GM21619 (cell line): ENCODE measurements around the gene ANKHD1.

Experiments
- ATAC-seq: cut with Tn5 transposase; IDR thresholded peaks from one replicate; pipeline ENCODE4 v1.9.1; 2021; ENCODE audit not compliant: unreplicated experiment

ANKHD1 gene

DNA sequence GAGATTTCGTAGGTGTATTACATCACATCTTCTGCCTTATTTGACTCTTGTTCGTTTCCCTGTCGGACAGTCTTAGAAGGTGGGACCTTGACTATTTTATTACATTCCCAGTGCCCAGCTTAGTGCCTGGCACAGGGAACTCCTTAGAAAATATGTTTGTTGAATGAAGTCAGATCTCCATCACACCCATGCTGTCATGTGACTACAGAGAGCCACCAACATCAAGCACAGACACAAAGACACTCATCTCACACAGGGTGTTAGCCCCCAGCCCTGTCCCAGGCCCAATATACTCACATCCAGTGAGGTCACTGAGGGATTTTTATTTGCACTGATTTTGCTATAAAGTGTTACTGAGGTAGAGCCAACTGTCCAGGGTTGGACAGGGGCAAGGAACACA, 156.3 kb downstream of the ANKHD1 start:
- no peak for ATAC-seq

DNA sequence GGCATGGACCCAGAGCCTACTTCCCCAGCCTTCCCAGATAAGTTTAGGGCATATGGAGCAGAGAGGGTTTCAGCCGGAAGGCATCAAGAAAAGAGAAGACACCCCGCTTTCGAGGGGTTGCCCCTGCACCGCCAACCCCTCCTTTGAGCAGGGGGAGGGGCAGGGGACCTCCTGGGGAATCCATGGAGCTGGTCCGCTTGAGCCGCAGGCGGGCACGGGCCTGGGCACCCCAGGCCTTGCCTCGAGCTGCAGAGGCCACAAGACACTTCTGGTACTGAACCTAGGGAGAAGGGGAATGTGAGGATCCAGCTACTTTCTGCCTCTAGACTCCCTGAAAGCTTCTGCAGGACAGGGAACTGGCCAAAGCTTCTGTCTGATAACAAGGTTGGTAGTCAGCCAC, 156.9 kb downstream of the ANKHD1 start:
- ATAC-seq, result no peak

DNA sequence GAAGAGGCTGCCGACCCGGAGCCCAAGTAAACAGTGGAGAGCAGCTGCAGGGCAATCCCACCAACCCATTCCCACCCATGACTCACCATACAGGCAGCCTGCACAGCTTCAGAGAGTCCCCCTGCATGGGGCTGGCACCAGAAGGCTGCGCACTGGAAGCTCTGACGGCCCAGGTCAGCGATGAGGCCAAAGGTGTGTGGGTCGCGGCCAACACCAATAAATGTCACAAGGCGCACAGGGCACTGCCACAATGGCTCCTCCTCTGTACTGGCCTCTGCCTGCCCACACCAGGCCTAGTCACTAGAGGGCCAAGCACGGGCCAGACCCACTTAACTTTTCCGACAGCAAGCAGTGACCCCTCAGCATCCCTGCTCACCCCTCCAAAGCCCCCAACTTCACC, 158.6 kb downstream of the ANKHD1 start:
- ATAC-seq, result no peak

DNA sequence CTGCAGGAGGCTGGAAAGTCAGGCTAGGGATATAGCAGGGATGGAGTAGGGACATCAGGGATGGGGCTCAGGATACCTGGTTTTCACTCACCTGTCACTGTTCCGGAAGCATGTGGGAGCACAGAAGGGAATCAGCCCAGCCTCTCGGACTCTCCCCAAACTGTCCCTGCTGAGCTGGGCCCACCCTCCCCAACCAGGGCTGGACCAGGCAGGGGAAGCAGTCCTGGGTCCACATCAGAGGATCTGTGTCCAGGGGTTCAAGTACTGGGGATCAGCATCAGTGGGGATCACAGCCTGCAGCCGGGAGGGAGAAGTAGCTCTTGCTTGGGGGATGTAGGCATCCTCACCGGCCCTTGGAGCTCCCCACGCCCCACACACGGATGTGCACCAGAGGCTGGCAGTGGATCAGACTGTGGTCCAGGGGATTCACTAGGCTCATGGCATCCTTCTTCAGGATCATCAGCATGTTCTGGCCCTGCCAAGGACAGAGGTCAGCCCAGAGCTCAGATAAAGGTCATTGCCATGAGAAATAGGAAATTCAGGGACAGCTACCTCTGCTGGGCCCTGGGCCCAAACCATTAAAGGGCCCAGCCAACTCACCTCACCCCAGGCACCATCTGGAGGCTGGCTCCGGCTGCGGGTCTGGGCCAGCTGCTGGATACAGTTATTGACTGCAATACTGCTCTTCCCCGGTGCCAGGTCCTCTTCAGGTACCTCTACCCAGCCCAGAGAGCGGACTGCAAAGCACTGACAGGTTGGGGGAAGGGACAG, 160.3 kb downstream of the ANKHD1 start:
- no peak for ATAC-seq

DNA sequence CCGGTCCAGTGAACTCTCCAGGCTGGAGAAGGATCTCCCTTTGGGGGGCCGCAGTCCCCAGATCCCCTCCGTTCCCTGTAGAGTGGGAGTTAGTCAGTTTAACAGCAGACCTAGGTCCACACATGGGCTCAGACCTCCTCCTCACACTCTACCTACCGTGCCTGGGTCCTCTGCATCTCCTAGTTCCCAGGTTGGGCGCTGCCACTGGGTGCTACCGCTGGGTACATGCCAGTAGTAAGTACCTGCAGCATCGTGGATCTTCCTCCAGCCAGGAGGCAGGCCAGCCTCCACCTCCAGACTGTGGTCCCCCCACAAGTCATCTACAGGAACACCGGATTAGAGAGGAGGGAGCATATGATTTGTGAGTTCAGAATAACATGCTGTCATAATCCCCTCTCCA, 162.0 kb downstream of the ANKHD1 start:
- no peak for ATAC-seq

DNA sequence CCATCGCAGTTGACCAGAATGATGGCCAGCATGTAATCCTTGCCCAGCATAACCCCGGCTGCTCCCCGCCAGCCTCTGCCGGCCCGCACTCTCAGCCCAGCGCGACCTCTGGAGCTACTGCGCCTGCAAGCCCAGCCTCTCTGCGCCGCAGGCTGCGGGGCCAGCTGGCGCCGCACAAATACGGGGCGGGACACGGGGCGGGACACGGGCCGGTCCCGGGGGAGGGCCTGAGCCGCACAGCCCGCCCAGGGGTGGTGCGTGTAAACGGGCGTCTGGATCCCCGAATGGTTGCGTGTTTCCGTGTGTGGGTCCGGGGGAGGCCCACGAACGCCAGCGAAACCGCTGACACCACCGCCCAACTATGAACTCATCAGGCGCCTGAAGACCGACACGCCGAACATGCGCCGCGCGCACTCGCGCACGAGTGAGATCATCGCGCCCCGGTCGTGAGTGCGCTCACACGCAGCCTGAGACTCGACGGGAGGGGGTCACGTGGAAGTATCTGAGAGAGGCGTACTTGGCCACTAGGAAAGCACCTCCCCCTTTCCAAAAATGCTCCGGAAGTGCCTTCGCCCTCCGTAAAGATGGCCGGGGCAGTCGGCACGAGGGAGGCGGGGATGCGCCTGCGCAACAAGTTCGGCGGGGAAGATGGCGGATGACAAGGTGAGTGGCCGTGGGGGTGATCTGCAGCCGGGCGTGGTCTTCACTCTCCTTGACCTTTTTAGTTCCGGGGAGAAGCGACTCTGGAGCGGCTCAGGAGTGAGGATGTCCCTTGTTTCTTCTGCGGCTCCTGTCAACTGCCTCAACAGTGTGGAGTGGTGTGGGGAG, 162.8 kb downstream of the ANKHD1 start, which contains the start of the genes APBB3 and SLC35A4:
Gene APBB3 (minus strand): TSS at position 403 of the 828 bp plus-strand sequence. CDS start 353 bp downstream, at position 50.
Gene SLC35A4 (plus strand): TSS at position 633 of the 828 bp plus-strand sequence. CDS start 2,342 bp downstream, outside the sequence.
- peak; percentile 86 for ATAC-seq

DNA sequence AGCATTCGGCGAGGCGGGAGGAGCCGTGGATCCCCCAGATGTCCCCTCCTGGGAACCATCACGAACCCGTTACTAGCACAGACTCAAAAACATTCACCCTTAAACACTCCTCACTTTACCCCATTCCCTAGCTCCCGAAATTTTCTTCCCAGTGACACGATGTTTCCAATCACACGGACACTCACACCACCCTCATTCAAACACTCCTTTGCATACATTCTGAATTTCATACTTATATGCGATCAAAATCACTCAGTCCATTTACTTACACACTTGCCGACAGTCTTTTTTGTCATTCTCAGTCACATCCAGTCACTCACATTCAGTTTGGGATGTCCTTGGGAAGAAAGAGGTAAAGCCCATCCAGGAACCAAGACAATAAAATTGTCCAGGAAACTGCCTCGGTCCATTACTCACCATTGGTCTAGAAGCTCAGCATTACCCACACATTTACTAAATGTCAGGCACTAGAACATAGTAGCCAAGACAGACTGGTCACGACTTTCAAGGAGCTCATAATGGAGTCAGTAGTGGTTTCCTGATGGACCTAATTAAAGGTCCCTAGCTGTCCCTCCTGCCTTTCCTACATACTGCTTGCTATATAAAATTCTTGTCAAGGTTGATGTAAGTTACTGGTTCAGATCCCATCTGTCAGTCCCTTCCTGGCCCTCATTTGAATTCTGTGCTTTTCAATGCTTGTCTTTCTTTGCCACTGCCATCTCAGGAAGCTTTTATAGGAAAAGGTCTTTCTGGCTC, 163.6 kb downstream of the ANKHD1 start:
- ATAC-seq, result no peak

DNA sequence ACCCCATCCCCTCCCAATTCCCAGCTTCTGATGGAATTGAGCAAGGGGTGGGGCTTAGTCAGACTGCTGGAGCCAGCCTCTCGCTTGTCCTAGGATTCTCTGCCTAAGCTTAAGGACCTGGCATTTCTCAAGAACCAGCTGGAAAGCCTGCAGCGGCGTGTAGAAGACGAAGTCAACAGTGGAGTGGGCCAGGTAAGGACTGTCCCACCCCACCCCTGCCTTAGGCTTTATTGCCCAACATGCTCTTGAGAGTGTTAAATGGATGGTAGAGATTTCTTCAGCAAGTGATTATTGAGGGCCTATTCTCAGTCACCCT, 164.1 kb downstream of the ANKHD1 start:
- no peak for ATAC-seq

DNA sequence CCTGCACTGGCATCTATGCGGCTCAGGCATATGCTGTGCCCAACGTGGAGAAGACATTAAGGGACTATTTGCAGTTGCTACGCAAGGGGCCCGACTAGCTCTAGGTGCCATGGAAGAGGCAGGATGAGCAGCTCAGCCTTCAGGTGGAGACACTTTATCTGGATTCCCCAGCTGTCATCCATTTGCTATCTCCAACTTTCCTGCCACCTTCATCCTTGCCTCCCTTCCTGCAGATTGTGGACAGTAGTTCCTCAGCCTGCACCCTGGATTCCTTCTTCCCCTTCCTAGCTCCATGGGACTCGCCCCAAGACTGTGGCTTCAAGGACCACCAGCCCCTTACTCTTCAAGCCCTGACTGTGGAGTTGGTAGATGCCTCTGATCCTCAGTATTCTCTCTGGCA, 165.0 kb downstream of the ANKHD1 start:
- ATAC-seq, result no peak

DNA sequence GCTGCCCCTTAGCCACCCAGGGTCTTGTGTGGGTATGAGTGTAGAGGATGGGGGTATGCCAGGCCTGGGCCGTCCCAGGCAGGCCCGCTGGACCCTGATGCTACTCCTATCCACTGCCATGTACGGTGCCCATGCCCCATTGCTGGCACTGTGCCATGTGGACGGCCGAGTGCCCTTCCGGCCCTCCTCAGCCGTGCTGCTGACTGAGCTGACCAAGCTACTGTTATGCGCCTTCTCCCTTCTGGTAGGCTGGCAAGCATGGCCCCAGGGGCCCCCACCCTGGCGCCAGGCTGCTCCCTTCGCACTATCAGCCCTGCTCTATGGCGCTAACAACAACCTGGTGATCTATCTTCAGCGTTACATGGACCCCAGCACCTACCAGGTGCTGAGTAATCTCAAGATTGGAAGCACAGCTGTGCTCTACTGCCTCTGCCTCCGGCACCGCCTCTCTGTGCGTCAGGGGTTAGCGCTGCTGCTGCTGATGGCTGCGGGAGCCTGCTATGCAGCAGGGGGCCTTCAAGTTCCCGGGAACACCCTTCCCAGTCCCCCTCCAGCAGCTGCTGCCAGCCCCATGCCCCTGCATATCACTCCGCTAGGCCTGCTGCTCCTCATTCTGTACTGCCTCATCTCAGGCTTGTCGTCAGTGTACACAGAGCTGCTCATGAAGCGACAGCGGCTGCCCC, 165.6 kb downstream of the ANKHD1 start:
- ATAC-seq, result no peak

DNA sequence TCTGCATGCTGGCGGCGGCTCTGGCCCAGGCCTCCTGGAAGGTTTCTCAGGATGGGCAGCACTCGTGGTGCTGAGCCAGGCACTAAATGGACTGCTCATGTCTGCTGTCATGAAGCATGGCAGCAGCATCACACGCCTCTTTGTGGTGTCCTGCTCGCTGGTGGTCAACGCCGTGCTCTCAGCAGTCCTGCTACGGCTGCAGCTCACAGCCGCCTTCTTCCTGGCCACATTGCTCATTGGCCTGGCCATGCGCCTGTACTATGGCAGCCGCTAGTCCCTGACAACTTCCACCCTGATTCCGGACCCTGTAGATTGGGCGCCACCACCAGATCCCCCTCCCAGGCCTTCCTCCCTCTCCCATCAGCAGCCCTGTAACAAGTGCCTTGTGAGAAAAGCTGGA, 166.2 kb downstream of the ANKHD1 start:
- no peak for ATAC-seq

DNA sequence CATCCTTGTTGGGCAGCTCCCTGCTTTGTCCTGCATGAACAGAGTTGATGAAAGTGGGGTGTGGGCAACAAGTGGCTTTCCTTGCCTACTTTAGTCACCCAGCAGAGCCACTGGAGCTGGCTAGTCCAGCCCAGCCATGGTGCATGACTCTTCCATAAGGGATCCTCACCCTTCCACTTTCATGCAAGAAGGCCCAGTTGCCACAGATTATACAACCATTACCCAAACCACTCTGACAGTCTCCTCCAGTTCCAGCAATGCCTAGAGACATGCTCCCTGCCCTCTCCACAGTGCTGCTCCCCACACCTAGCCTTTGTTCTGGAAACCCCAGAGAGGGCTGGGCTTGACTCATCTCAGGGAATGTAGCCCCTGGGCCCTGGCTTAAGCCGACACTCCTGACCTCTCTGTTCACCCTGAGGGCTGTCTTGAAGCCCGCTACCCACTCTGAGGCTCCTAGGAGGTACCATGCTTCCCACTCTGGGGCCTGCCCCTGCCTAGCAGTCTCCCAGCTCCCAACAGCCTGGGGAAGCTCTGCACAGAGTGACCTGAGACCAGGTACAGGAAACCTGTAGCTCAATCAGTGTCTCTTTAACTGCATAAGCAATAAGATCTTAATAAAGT, 166.9 kb downstream of the ANKHD1 start:
- ATAC-seq, result no peak

DNA sequence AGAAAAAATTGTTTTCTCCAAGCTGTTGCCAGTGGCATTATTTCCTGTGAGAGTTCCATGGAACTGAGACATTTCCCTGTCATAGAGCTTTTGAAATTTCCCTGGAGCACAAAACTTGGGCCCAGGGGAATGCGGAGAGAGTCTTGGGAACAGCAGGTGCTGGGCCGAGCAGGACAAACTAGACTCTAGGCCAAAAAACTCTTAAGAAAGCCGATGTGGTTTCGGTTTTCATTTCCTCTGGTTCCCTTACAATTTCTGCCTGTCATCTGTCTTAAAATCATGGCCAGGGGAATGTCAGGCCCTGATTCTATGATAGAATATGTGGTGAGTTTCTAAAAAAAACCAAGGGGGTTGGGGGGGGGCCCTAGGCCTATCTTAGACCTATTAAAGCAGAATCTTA, 167.6 kb downstream of the ANKHD1 start:
- ATAC-seq, result no peak

DNA sequence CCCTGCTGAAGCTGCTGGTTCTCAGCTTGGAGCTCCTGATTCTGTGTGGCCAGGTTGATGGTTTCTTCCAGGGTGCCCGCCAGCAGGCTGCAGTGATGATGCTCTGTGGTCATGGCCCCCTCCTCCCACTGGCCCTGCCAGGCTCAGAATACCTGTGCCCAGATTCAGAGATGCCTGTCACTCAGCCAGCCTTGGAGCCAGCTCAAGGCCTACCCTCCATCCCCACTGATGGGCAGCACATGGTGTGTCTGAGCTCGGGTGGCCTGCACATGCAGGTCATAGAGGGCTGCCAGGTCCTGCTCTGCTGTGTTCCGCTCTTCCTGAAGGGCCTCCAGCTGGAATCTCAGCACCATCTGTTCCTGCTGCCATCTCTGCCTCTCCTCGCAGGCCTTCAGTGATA, 168.4 kb downstream of the ANKHD1 start:
- ATAC-seq, result no peak

DNA sequence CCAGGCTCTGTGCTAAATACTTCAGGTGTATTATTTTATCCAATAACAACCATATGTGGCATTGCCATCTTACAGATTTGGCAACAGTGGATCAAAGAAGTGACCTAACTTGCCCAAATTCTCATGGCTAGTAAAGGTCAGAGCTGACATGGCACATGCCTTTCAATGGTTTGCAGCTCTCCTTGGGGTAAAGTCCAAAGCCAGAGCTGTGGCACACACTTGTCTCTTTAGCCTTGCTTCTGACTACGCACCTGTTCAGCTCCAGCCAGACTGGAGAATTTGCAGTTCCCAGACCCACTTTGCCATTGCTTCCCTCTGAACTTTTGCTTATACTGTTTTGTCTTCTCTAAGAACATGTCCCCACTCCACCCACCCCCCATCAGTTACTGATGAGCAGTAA, 168.9 kb downstream of the ANKHD1 start:
- ATAC-seq, result no peak

DNA sequence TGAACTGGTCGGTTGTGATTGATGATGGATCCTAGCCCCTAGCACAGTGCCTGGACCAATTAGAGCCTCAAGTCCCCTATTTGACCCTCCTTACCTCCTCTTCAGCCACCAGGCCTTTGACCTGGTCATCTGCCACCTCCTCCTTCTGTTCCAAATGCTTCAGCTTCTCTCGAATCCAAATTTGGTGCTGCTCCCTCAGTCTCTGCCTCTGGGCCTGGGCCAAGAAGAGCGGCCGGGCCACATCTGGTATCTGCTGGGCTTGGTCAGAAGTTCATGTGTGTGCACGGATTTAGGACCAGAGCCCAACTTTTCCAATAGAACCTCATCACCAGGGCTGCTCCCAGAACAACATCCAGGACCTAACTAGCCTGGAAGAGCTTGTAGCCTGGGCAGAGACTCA, 169.5 kb downstream of the ANKHD1 start:
- no peak for ATAC-seq

DNA sequence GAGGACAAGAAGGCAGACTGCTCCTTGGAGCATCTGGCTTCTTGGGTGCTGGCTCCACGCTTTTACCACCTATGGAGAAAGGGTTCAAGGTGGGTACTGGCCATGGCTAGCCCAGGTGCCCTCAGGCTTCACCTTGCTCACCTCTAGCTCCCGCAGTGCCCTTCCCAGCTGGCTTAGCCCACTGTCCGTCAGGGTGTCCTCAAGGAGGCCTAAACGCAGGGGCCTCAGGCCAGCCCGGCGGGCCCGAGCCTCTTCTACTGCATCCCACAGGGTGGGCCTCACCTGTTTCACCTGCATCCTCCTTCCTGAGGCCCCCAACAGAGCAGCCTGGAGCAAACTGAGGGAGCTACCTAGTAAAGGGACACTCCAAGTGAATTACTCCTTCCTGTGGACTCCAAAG, 172.1 kb downstream of the ANKHD1 start:
- no peak for ATAC-seq

DNA sequence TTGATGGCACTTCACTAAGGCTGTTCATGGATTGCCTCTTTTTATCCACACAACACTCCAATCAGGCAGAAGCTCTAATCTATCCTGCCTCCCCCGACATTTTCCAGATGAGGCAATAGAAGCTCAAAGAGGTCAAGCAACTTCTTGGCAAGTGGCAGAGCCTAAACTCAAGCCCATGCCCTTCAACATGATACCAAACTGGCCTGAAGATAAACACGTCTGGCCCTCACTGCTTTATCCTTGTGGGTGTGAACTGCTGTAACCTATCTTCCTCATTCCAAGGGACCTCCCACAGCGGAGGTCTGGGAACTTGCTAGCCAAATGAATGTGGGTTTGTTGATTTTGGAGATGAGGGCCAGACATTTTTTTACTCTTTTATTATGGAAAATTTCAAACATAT, 172.5 kb downstream of the ANKHD1 start:
- ATAC-seq, result no peak

DNA sequence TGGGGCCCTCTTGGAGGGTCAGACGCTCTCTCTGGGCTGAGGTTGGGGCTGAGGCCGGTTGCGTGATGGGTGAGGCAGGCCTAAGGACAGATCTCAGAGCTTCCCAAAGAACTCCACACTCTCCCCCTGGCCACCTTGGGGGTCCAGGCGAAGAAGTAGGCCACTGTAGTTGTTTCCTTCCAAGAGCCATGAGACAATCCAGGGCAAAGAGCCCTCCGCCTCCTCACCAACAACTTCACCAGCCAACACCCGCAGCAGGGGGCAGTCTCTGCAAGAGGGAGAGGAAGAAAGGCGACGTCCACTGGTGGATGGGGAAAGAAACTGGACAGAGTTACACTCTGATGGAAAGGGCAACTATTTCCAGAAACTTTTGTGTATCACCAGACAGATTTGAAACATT, 173.7 kb downstream of the ANKHD1 start:
- ATAC-seq, result no peak

DNA sequence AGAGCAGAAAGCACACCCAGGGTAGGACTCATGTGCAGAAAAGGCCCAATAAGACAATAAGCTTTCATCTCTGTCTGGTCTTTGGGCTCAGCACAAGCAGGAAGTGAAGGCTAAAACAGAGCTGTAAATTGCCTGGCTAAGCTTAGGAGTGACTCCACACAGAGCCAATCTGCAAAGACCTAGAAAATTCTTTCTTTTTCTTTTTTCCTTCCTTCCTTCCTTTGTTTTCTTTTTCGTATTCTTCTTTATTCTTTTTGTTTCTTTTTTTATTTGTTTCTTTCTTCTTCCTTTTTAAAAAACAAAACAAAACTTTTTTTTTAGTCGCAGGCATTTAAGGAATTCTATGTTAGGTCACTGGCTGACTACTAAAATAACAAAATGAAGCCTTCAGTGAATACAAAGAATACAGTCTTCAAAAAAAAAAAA, 175.2 kb downstream of the ANKHD1 start:
- no peak for ATAC-seq
